HG03196 (cell line): Measurements from ENCODE around the gene TBC1D23.
"Not testable (repeated sequence)": the region's sequence is repeated elsewhere in the genome, so short reads cannot be mapped to it uniquely, and the experiment has no call there.

Experiments
- ATAC-seq: cut with Tn5 transposase; IDR thresholded peaks from one replicate; pipeline ENCODE4 v1.9.1; 2021; ENCODE audit not compliant: unreplicated experiment

TBC1D23 gene

DNA sequence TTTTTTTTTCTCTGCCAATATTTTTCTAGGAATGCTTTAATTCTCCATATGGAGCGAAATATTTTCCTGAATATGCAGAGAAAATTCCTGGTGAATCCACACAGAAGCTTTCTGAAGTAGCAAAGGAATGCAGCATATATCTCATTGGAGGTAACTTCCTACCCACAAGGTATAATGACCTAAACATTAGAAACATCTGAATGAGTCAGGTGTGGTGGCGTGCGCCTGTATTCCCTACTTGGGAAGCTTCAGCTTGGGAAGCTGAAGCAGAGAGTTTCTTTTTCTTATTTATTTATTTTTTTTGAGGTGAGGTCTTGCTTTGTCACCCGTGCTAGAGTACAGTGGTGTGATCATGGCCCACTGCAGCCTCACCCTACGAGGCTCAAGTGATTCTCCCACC is 79.0 kb downstream of the TBC1D23 start:
- ATAC-seq = no peak

DNA sequence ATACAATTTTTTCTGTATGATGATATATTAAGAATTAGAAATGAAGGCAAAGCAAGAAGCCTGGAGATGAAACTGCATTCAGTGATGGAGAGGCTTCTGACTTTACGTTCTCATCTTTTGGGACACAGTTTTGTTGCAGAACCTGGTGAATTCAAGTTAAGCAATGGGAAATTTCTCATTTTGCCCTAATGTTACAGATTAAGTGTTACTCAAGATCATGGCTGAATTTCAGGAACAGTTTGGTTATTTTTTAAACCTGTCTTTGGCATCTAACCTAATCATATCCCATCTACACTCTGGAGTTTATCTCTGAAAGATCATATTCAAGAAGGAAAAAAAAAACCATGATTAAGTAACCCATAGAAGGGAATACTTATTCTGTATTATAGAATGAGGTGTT is 79.7 kb downstream of the TBC1D23 start:
- ATAC-seq = no peak

DNA sequence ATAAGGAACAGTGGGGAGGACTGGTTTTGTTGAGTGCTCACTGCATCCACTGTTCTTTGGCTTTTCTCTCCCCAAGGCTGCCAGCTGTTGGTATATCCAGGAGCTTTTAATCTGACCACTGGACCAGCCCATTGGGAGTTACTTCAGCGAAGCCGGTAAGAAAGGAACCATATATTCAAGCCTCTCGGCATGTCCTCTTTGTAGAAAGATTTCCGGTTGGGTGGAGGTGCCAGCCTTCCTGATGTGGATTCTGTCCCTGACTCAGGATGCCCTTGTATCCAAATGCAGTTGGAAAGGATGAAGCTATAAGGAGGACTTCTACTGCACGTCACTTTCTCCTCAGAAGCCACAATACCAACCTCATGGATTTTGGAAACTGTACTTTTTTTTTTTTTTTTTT is 87.9 kb downstream of the TBC1D23 start:
- ATAC-seq = no peak

DNA sequence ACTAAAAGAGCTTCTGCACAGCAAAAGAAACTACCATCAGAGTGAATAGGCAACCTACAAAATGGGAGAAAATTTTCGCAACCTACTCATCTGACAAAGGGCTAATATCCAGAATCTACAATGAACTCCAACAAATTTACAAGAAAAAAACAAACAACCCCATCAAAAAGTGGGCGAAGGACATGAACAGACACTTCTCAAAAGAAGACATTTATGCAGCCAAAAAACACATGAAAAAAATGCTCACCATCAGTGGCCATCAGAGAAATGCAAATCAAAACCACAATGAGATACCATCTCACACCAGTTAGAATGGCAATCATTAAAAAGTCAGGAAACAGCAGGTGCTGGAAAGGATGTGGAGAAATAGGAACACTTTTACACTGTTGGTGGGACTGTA is 91.0 kb downstream of the TBC1D23 start:
- ATAC-seq = not testable (repeated sequence)

DNA sequence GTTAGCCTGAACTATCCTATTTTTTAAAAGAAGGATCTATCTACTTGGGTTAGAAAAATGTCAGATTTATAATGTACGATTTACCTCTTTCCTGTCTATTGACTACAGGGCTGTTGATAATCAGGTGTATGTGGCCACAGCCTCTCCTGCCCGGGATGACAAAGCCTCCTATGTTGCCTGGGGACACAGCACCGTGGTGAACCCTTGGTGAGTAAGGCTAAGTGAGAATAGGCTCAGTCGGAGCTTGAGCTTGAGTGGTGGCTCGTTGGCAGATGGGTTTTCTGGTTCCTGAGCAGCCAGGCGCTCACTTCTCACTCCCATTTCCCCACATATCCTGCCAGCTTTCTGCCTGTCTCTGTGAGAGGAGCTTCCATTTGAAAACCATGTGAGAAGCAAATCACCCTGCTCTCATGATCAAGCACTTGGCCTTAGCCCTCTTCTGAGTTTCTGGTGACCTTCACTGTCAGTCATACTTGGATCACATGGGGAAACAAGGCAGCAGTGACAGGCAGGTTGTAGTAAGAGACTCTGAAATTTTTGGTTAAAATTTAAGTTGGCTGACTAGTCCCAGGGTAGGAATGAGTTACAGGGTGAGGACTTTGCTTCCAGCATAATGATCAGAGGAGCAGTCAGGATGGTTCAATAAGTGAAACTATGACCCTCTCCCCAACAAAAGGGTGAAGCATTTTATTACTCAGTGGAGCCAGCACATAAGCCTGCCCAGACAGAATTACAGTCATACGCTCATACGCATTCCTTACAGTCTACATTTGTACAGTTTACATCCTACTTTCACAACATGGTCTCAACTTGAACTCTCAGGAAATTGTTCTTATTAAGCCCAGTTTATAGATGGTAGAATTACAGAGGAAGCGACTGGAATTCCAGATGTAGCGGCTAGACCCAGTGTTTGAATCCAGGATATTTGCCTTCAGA is 91.8 kb downstream of the TBC1D23 start:
- no peak for ATAC-seq

DNA sequence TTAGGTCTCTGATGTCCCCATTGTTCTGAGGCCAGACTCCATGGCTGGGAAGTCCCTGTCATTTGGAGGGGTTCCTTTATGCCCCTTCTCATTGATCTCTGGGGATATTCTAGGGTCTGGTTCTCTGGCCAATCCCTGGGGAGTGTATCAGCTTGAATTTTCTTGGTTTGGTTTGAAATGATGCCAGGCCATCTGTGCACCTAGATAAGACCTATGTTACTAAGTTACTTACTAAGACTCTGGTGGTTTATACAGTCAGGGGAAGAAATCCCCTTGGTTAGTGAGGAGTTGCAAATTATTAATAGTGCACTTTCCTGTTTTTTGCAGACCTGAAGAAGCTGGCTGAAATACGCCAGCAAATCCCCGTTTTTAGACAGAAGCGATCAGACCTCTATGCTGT is 94.1 kb downstream of the TBC1D23 start:
- no peak for ATAC-seq

DNA sequence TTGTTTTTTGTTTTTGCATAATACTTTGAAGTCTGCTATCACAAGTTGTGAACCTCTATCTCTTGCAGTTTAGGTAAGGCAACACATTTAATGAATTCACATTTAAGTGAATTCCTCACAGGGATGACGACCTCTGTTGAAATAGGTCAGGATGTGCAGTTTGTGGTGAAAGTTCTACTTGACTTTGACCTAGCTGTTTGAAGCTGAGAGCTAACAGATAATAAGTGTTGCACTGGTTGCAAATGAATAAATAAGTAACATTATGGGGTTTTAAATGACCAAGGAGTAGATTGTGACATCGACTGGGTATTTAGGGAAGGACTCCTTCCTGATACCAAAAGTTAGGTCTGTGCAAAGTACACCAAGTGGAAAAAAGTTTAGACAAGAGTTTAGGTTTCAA is 97.6 kb downstream of the TBC1D23 start:
- ATAC-seq = no peak

DNA sequence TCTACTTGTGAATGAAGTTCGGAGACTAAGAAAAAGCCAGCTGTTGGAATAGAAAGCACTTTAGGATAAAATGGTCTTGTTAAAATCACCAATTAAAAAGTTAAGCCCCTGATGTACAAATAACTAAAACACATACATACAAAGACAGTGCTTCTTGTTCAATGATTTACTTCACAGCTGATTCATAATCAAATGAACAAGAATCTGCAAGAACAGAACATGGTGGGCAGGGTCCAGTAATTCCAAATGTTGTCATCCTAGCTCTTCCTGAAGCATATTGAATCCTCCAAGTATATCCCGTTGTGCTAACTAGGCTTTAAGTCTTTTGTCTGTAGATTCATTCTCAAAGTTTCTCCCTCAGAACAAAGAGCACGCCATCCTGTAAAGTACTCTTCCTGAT is 98.2 kb downstream of the TBC1D23 start:
- ATAC-seq = no peak

DNA sequence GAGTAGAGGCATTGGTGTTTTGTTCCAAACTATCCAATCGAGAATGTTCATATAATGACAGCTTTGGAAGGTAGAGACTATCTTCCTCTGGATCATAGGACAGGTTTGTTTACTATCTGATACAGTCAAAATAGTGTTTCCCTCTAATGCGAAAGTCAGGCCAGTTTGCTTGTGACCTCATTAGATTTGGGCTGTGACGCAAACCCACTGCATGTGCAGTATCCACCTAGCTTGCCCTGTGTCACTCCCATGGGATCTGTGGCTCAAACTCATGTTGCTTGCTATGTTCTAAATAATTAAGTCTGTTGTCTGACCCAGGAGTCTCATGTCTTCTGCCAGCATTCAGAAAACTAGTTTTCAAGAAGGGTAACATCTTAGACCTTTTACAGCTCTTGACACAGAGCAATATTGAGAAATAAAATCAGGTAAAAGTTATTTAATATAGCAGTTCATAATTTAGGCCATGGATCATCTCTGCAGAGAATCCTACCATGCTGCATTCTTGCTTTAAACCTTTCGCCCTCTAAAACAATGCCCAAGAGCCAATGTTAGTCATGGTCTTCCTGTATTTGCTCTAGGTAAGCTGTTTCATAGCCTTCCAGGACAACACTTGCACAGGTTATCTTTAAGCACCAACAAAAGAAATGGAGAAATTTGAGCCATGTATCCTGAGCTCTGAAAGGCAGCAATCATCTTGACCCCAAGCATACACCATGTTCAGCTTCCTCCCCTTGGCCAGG is 100.1 kb downstream of the TBC1D23 start:
- ATAC-seq = no peak

DNA sequence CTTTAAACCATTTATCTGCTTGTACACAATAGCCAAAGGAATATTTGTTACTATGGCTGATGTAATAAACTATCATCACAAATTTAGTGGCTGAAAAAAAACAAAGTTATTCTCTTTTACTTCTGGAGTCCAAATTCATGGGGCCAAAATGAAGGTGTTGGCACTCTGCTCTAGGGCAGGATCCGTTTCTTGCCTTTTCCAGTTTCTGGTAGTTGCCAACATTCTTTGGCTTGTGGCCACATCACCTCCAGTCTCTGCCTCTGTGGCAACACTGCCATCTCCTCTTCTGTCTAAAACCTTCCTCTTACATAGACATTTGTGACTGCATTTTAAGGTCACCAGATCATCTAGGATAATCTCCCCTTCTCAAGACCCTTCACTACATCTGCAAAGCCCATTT is 101.1 kb downstream of the TBC1D23 start:
- no peak for ATAC-seq

DNA sequence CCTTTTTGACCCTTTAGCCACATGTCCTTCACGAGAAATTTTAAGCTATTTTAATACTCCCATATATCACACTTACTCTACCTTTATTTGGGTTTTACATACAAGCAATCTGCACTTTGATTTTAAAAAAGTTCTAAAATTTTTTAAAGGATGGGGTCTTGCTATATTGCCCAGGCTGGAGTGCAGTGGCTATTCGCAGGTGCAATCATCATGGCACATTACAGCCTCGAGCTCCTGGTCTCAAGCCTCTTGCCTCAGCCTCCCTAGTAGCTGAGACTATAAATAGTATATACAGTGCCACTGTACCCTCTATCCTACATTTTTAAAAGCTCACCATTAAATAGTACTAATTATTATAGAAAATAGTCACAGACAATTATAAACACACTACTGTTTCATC is 103.6 kb downstream of the TBC1D23 start:
- ATAC-seq = no peak

DNA sequence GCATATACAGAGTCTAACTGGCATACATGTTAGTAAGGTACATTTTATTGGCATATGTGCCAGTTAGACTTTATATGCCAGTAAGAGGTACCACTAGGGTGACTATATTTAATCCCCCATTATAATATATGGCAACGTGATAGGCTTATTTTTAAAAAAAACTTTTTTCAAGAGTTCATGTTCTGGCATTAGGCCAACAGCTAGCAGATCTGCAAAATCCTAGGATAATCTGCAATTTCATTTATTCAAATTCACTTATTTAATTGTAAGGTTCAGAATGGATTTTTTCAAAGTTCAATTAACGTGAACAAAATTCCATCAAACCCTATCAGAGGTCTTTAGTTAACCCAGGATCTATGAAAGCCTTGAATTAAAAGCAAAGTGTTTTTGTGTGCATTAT is 105.6 kb downstream of the TBC1D23 start:
- no peak for ATAC-seq

DNA sequence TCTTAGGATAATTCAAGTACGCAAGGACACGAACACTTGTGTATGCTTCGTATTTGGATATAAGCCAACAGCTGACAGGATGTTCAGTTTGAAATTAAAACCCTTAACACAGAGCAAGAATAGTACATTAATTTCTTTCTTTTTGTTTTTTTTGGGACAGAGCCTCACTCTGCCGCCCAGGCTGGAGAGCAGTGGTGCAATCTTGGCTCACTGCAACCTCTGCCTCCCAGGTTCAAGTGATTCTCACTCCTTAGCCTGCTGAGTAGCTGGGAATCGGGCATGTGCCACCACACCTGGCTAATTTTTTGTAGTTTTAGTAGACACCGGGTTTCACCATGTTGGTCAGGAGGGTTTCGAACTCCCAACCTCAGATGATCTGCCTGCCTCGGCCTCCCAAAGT is 107.6 kb downstream of the TBC1D23 start:
- ATAC-seq = no peak

DNA sequence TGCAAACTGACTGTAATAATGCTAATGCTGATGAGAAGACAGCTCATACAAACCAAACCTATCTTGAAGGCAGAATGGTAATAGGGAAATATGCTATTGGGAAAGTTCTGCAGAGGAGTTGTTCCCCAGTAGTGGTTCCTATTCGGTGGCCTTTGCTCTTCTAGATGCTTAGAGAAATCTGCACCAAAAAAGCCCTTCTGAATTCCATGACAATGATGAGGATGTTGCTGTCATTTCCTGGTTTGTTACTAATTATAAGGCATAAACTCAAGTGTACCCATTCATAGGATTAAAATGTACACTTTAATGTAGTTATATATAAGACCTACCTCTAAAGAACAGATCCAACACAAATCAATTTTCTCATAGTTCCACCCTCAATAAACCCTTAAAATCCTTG is 110.0 kb downstream of the TBC1D23 start:
- no peak for ATAC-seq

DNA sequence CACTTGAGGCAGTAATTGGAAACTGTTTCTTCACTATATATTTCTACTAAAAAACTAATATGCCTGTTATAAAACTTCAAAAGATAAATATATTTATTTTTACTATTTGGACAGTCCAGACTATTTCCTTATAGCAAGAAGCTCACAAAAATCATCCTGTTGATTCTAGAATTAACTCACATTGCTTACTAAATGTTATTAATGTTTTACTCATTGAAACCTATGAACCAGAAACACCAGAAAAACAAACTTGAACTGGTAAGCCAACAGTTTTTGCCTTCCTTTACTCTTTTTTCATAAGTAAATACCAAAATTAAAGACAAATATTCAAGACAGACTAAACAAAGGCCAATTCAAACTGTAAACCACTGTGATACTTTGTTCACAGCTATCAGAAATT is 113.7 kb downstream of the TBC1D23 start:
- ATAC-seq = no peak
